Suppressor macrophage treated with lipopolysaccharide for 1 hour (primary cell): ENCODE data around the gene FRY.

ENCODE experiments used
- DNase-seq, 3 donors: peaks; one replicate each; pipeline ENCODE4 v3.0.0-alpha.2; 2020 to 2022

FRY gene

DNA sequence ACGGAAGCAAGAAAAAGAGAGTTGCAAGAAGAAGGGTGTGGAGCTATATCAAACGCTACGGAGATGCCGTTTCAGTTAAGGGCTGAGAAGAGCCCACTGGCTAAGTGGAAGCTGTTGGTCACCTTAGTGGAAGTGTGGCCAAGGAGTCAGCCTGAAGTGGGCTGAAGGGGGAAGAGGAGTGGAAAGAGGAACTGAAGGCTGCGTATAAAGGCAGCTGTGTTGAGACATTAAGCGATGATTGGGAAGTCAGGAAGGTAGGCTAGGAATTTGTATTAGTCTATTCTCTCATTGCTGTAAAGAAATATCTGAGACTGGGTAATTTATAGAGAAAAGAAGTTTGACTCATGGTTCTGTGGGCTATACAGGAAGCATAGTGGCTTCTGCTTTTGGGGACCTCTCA, 14.1 kb upstream of the FRY start:
- DNase-seq, result peak; percentile 60 to 66 (median 62)

DNA sequence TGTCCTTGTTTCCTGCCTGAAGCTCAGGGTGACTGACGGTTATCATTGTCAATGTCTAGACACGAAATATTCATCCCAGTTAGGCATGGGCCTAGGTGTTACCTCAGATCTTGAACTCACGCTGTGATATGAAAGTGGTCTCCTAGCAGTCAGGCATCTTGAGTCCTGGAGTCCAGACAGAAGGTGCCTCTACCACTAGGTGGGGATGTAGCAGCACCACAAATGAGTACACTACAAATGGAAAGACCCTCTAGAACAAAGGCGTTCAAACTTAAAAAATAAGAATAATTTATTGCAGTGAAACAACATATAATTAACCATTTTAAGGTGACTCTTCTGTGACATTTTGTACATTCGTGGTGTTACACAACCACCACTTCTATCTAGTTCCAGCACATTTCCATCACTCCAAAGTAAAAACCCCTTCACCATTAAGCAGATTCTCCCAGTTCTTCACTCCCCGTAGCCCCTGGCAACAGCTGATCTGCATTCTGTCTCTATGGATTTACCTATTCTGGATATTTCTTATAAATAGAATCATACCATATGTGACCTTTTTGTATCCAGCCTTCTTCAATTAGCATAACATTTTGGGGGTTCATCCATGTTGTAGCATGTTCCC, 11.9 kb upstream of the FRY start:
- DNase-seq, result peak; percentile 56 to 65 (median 61)

GRCh38 chr13:32021785-32022184, 9.8 kb upstream of the FRY start:
- no peak for DNase-seq

- DNase-seq, result peak; percentile 51 to 53 (median 52)
Observed at GRCh38 chr13:32022311-32022710, 9.3 kb upstream of the FRY start.

- no peak for DNase-seq
Observed at GRCh38 chr13:32023096-32023495, 8.5 kb upstream of the FRY start.

GRCh38 chr13:32023698-32024097, 7.9 kb upstream of the FRY start:
- DNase-seq, result no peak

GRCh38 chr13:32024750-32025149, 6.8 kb upstream of the FRY start:
- DNase-seq, result no peak

GRCh38 chr13:32025730-32026129, 5.8 kb upstream of the FRY start:
- DNase-seq, result no peak

DNA sequence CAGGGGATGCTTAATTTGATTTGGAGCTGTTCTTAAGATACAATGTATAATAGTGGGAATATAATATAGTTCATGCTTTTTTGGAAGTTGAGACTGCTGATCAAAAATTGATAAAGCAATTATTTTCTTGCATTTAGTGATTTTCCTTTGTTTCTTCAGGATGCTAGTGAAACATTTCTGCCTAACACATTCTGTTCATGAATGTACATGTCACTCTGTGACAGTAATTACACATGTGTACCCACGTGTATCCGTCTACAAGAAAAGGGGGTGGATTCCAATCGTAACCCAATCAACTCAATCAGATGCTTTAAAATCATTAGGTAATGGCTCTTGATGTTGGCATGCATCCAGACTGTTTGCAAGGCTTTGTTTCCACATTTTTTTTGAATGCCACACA, 5.0 kb upstream of the FRY start:
- no peak for DNase-seq

DNA sequence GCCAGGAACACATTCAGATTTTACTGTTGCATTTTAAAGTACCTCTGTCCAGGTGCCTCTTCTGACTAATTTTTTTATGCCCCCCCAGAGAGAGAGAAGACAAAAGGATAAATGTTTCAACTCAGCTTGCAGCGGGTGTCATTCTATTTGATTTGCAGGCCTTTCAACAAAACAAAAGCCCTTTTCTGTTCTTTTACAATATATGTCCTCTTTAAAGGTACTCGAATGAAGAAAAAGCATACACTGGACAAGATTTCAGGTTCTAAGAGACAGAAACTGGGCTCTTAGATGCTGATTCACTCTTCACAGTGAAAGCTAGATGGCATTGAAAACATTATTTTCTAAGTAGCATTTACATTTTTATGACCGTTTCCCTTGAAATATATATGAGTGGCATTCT, 2.9 kb upstream of the FRY start:
- no peak for DNase-seq

DNA sequence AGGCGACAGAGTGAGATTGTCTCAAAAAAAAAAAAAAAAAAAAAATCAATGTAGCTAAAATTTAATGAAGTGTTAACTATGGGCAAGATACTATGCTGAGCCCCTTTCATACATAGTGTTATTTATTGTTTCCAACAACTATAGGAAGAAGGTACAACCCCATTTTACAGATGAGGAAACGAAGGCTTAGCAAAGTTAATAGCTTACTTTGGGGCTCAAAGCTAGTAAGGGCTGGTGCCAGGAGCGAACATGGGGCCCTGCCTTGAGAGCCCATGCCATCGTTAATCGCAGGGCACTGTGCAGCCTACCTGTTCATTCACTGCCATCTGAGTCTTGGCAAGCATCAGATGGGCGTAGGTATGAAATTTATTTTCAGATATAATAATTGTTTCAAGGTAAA, 1.9 kb upstream of the FRY start:
- no peak for DNase-seq

- no peak for DNase-seq
Observed at GRCh38 chr13:32031815-32032370, 319 bp downstream of the FRY start.

DNA sequence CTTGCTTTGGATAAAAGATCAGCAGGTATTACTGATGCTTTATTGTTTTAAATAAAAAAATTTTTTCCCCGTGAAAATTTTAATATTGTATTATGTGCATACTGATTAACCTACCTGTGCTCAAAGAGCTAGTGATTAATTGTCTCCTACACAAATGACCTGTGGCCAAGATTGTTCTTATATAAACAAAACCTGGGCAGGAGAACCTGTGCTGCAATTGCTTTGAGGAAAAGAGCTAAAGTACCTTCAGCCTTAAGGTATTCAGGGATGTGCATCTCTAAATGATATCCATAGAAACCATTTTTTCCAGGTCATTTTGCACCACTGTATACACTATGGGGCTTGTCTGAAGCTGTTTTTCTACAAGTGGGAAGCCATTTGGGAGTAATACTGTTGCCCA, 1.2 kb downstream of the FRY start:
- DNase-seq, result no peak

GRCh38 chr13:32033744-32034143, 2.2 kb downstream of the FRY start:
- no peak for DNase-seq

DNA sequence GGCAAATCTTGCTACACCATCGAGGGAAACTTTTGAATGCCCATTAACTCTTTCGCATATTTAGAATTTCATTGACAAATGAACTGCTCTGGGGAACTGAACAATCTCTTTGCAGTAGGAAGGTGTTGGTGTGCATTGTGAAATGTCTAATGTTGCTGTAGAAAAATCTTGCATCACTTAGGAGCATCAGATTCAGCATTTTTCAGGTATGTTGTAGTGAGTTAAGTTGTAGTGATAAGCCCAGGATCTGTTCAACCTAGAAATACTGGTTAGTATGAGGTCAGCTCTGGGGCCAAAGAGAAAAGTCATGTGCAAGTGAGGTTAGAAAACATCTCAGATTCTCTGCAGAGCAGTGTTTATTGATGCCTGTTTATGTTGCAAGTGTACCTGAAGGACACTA, 4.1 kb downstream of the FRY start:
- no peak for DNase-seq

DNA sequence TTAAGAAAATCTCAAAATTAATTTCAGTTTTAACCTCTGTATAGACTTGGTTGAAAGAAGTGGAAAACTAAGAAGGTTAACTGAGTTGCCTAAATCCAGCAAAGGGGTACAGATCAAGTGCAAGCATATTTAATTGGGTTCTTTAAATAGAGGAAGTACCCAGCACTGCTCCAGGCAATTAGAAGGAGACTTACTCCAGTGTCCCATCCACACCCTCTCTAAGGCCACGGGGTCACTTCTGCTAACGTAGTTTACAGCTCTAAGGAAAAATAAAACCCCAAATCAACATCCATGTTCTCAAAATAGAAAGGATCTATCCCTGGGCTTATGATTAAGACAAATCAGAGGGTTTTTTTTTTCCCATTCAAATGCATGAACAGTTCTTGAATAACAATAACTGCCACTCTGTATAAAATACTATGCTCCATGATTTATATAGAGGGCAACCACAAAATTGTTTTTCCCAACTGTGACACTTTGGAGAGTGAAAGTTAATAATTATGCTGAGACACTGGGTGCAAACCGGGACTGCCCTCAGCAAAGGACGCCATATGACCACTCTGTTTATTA, 4.6 kb downstream of the FRY start:
- DNase-seq, result peak; percentile 58 to 67 (median 63)

- DNase-seq, result no peak
Observed at GRCh38 chr13:32036757-32037156, 5.2 kb downstream of the FRY start.

DNA sequence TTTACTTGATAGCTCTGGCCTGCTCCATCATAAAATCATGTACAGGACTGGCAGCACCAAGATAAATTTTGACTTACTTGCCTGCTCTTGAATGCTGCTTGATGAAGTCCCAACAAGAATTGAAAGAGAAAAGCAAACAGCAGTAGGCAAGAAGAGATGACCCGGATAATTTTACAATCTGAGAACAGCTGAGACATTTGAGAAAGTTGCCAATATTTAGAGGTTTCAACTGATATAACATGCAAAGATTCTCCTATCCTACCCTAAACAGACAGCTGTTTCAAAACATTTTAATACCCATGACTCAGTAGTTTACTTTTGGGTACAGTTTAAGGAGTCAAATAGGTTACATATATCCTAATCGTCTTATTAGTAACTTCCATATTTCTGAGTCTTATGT, 5.9 kb downstream of the FRY start:
- DNase-seq, result no peak

DNA sequence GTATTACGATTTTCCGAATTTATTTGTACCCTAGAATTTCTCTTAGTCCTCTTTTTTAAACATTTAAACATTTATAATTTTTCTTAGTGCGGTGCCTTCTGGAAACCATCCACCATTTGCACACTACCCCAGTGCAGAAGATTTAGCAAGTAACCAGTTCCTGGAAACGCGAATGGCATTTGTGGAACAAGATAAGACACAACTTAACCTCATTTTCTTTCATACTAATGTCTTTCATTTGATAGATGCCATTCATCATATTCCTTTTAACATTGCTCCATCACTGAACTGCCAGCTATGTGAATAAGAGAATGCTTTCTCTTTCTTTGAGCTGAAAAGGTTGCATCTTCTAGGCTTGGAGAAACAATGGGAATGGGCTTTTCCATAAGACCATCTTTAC, 6.8 kb downstream of the FRY start:
- no peak for DNase-seq

DNA sequence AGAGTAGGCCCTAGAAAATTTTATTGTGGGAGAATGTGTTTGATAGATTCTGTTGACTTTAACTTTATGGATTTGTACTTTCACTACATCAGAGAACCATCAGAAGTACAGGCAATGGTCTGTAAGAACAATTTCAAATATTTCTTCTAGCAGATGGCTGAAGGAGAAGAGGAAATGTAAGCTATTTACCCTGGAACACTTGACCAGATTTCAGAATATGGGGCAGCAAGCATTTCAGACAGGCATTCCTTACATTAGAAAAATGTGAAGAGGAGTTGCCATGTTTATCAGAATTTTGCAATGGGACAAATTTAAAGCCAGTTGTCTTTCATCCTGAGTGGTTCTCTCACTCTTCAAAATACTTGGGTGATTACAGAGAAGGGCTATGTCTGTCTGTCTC, 7.5 kb downstream of the FRY start:
- DNase-seq, result no peak

- DNase-seq, result no peak
Observed at GRCh38 chr13:32039528-32039927, 8.0 kb downstream of the FRY start.

DNA sequence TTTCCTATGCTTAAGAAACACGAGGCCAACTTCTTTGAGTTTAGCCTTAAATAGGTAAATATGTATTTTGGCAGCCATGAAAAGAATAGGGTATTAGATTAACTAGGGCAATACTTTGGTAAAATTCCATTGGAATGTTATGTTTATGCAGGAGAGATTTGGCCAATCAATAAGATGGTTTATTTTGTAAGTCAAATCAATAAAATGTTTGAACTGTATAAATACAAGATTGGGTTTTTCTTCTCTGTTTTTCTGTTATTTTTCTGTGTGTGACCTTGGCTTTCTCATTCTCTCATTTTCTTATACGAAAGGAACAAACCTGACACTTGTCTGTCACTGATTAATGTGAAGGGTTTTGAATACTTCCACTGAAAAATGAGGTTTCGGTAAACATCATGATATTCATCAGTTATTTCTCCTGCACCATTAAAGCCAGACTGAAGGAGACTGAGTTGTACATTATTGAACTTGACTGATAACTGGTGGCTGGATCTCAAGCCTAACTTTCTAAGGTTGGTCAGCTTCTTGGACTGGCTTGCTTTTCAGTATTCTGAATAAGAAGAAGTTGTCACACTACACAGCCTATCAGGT, 8.6 kb downstream of the FRY start:
- no peak for DNase-seq

DNA sequence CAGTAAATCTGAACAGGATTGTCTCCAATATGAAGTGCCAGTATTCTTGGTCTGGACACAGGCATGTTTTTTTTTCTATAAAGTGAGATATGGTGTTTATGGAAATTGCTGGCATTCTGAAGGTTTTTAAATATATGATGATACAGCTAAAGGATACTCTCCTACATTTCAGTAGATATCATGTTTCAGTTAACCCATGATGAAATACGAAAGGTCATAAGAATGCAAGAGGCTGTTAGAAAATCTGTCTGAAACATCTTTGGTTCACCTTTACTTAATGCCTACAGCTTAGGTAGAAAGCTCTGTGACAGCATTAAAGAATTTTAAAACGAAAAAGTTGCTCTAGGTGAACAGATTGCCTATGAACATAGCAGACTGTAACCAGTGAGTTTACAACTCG, 9.1 kb downstream of the FRY start:
- DNase-seq, result no peak

- peak; percentile 49 to 68 (median 56) for DNase-seq
Observed at GRCh38 chr13:32041429-32041828, 9.9 kb downstream of the FRY start.

DNA sequence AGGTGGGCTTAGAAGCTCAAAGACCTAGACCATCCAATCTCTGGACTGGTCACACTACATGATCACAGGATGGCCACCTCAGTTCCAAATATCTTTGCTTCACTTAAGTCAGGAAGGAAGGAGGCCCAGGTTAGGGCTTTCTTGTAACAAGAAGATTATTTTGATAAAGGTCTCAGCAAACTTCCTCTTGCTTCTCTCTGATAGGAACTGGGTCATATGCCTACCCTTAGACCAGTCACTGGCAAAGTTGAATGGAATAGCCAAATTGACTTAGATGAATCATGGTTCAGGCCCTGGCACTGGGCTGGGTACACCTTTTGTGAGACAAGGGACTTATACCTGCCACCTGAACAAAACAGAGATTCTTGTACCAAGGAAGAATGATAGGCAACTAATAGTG, 11.0 kb downstream of the FRY start:
- no peak for DNase-seq
